HG03575 (cell line): ENCODE results near the gene MOXD1.

Experiments used
- ATAC-seq: cut with Tn5 transposase; IDR thresholded peaks from one replicate; pipeline ENCODE4 v1.9.1; 2021; ENCODE audit not compliant: unreplicated experiment, insufficient number of reproducible peaks, low FRiP score; ENCODE audit errors: extremely low read depth

The MOXD1 gene

DNA sequence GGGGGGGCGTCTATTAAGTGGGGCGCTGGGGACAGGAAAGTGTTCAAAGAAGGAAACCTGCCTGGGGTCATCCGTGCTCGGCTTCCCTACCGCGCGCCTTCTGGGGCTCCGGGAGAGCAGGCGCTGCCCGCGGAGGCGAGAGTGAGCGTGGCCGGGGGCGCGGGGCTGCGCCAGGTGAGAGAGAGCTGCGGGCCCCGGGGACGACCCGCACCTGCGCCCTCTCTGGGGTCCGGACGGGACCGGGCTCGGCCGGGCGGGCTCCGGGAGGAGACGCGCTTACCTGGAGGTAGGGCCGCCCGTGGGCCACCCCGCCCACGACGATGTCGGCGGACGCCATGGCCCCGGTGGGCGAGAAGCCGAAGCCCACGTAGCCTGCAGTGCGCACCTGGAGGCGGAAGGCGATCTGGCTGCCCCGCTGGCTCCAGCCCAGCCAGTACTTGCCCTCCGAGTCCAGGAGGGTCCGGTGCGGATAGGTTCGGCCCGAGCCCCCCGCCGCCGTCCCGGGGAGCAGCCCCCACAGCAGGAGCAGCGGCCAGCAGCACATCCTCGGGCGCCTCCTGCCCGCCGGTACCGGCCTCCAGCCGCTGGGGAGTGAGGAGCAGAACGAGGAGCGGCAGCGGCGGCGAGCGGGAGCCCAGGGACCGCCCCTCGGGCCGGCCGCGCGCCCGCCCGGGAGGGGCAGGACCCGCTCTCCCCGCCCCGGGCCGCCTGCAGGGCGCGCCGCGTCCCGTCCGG lies at the start of gene MOXD1:
Gene MOXD1 (minus strand): TSS at position 593 of the 735 bp plus-strand sequence. CDS start 49 bp downstream, at position 544.
- no peak for ATAC-seq

DNA sequence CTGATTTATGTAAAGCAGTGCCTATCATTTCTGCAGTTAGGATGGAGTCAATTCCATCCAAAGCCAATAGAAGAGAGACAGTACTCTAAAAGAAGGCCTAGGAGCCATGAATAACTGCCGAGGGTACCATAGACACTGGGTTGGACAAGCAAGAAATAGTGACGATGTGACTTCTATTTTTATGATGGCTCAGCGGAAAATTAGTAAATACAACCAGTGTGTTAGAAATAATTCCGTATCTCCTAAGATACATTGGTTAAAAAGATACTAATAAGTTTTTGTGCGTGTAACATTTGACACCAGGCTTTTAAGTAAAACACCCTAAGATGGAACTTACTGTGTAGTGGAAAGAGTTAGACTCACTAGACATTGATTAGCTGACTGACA lies 45.6 kb upstream of the MOXD1 start:
- ATAC-seq: no peak

DNA sequence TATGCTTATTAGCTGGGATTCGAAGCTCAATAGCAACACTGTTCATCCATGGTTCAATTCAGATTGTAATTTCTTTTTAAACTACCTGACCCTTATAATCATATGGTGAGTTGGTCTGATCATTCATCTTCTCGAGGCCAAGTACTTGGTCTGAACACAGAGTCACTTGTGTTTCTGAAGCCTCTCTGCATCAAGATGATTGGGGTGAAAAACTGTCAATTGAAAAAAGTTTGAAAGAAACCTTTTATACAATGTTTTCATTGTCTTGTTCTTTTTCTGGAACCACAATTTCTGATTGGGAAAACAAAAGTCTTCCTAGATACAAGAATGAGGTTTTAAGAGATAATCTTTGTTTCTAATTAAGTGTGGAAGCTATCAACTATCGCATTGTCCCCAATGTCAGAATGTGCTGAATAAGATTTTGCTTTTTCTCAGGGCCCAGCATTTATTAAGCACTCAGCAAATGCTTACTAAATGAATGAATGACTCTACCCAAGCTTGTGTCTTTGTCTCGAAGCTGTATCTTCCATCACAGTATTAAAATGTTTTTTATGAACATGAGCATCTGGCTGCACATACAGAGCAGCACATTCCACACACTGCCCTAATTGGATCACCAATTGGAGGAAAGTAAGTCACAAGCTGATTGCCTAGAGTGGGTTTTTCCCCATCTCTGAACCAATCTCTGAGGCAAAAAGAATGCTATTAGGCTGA lies 45.0 kb upstream of the MOXD1 start:
- ATAC-seq: no peak

- no peak for ATAC-seq
Measured at GRCh38 chr6:132445201-132445951, 44.1 kb upstream of the MOXD1 start.

DNA sequence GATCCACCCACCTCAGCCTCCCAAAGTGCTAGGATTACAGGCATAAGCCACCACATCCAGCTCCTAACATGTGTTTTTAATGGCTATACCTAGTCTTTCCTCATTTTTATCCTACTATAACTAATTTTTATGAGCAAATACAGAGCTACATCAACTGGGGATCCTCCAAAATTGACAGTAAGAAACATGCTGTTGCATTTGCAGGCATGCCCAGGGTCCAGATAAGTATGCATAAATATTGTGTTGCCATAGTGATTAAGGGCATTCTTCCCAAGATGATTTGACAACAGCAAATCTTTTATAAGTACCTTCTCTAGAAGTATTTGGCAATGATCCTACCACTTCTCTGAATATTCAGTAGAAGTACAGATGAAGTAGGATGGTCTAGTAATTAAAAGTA lies 41.9 kb upstream of the MOXD1 start:
- no peak for ATAC-seq

GRCh38 chr6:132430110-132430509 lies 28.8 kb upstream of the MOXD1 start:
- no peak for ATAC-seq

- no peak for ATAC-seq
Measured at GRCh38 chr6:132425176-132425575, 23.9 kb upstream of the MOXD1 start.

DNA sequence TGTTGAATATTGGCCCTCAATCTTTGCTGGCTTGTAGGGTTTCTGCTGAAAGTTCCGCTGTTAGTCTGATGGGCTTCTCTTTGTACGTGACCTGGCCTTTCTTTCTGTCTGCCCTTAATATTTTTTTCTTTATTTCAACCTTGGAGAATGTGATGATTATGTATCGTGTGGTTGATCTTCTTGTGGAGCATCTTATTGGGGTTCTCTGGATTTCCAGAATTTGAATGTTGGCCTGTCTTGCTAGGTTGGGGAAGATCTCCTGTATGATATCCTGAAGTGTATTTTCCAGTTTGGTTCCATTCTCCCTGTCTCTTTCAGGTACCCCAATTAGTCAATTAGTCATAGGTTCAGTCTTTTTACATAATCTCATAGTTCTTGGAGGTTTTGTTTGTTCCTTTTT lies 22.6 kb upstream of the MOXD1 start:
- no peak for ATAC-seq

GRCh38 chr6:132418235-132418965 lies 17.1 kb upstream of the MOXD1 start:
- no peak for ATAC-seq

- ATAC-seq: no peak
Measured at GRCh38 chr6:132414761-132415160, 13.5 kb upstream of the MOXD1 start.

- no peak for ATAC-seq
Measured at GRCh38 chr6:132414322-132414721, 13.0 kb upstream of the MOXD1 start.

GRCh38 chr6:132413499-132413802 lies 12.2 kb upstream of the MOXD1 start:
- no peak for ATAC-seq

DNA sequence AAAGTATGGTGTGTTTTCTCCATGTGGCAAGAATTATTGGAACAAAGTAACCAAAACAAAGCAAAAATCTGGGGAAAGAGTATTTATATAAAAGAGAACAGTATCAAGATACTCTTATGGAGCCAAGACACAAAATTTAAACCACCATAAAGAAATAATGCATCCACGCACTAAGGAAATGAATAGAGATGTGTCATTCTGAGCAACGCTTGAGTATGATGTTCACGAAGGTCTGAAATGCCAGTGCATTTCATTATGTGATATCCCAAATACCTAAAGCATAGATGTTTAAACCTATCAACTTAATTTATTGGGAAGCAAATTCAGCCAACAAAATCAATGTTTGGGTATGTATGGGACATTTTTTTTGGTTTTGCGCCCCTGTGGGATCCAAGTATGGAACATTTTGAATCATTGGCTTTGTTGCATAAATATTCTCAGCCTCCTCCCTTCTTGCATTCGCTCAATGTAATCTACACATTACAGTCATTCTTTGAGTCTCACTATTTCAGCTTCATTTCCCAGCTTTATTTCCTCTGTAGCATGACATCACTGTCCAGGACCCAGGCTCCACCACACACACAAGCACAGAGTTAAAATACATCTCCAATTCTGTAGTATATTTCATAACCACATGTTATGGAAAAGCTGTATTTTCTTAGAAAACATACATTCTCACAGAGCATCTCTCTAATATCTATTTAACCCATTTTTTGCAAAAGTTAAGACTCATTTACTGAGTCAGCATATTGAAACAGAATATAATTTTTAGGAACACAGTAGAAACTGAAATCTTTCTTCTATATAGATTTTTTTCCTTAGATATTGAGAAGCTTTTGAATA lies 11.6 kb upstream of the MOXD1 start:
- ATAC-seq: no peak

DNA sequence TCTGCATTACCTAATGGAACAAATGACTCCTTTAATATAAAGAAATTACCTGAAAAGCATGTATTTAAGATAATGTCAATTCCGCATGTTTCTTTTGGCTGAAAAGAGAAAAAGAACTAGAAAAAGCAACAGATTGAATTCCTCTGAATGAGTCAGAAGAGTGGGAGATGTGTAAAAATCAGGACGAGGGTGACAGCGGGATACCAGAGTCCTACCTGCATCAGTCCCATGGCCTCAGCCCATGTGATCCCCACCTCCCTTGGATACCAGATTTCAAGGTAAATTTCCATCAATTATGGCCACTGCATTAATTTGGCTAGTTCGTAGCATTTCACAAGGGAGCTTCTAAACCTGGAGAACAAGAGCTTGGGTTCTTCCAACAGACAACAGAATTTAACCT lies 10.0 kb upstream of the MOXD1 start:
- ATAC-seq: no peak

- no peak for ATAC-seq
Measured at GRCh38 chr6:132410830-132411229, 9.6 kb upstream of the MOXD1 start.

DNA sequence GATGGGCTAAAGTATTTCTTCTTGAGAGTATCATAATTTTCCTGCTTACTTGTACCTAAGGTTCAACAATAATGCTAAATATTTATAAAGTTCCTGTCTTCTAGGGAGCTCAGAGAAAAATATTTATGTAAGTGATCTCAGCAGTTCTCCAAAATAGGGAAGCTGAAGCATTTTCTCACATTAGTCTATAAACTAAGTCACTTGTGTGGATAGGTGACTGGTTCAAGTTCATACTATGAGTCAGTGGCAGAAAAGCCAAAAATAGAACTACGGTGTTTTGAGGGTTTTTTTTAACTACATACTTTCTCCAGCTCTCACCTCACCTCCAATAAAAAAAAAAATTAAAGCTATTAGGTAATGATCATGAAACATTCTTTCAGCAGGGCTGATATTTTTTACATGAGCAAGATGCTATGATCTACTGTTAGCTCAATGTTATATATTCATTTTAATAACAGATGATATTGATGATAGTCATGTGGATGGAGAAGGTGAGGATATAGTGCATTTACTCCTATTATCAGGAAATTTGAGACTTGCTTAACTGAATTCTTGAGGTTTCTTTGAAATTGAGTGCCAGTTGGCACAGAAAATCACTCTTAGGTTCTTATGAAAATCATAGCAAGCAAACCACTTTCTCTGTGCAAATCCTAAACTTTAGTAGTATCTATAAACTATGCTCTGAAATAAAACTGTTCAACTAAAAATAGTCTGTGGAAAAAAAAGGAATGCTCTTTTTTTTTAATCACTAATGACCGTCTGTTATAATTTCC lies 4.1 kb upstream of the MOXD1 start:
- ATAC-seq: peak; percentile 50

DNA sequence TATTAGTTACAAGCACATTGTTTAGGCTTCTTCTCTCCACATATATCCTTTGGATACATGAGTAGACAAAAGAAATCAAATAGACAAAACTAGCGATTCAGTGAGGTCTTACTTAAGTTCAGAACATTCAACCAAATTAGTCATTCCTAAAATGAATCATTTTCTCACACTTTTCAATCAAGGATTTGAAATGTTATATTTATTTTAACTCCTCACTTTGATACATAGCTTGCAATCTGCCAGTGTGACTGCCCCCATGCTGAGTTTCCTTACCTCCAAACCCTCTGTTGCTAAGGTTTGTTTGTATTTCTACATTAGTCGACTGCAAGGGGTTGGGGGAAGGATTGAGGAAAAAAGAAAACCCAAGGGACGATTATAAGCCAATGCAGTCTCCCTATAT lies 3.5 kb upstream of the MOXD1 start:
- ATAC-seq: no peak

- ATAC-seq: no peak
Measured at GRCh38 chr6:132404330-132404729, 3.1 kb upstream of the MOXD1 start.
